DND-41 (cell line): ENCODE data around the gene RS1.

Experiments used
- CTCF ChIP-seq: IDR thresholded peaks from 2 replicates; pipeline ENCODE4 v1.5.1; 2012; ENCODE audit warnings: borderline replicate concordance, low read length, moderate library complexity, mild to moderate bottlenecking; ENCODE audit not compliant: poor library complexity, severe bottlenecking; ENCODE audit errors: extremely low read depth
- EZH2 ChIP-seq: IDR thresholded peaks from 3 replicates; pipeline ENCODE4 v1.6.1; 2012; ENCODE audit warnings: borderline replicate concordance, low read depth, mild to moderate bottlenecking, moderate library complexity, low read length, inconsistent platforms; ENCODE audit not compliant: severe bottlenecking

- TF ChIP-seq CTCF: no peak
- TF ChIP-seq EZH2: no peak
Measured at GRCh38 chrX:18620349-18620748, 51.6 kb downstream of the RS1 start.
